ENCODE measurements around the gene PEAK1.
"Not testable (repeated sequence)": the region's sequence is repeated elsewhere in the genome, so short reads cannot be mapped to it uniquely, and the experiment has no call there.

Gene PEAK1

GRCh38 chr15:77180270-77180669 is 239.6 kb downstream of the PEAK1 start:
- no peaks in the 10 kb centered on the region for H3K4me1 ChIP-seq (ENCODE audit: insufficient read depth, low read length)

GRCh38 chr15:77179541-77179998 is 240.3 kb downstream of the PEAK1 start:
- Histone ChIP-seq H3K9me3 (ENCODE audit: low read length) (no peaks in the 10 kb centered on the region), H3K36me3 (ENCODE audit: insufficient read depth, low read length) (no peaks in the 10 kb centered on the region), H3K9ac (ENCODE audit: low read length) (no peak overlapping the region), H3K4me1 (ENCODE audit: insufficient read depth, low read length) (no peaks in the 10 kb centered on the region), H3K27ac (ENCODE audit: low read depth, low read length) (no peak overlapping the region), H3K27me3 (ENCODE audit: control insufficient read depth in 1 of 2, insufficient read depth in 2 of 2, low read length in 2 of 2) (no peaks in the 10 kb centered on the region), H3K4me3 (ENCODE audit: low read depth in 1 of 2, low read length in 2 of 2) (no peak overlapping the region)

More at GRCh38 chr15:77180270-77180669, 239.6 kb downstream of the PEAK1 start:
- Histone ChIP-seq H3K9ac (ENCODE audit: low read length) (no peak overlapping the region), H3K36me3 (ENCODE audit: insufficient read depth, low read length) (no peaks in the 10 kb centered on the region), H3K27me3 (ENCODE audit: control insufficient read depth in 1 of 2, insufficient read depth in 2 of 2, low read length in 2 of 2) (no peaks in the 10 kb centered on the region), H3K9me3 (ENCODE audit: low read length) (no peaks in the 10 kb centered on the region), H3K4me3 (ENCODE audit: low read depth in 1 of 2, low read length in 2 of 2) (no peak overlapping the region), H3K27ac (ENCODE audit: low read depth, low read length) (no peak overlapping the region)

- no peaks in the 10 kb centered on the region for H3K36me3 ChIP-seq (ENCODE audit: insufficient read depth, low read length)
- H3K27ac ChIP-seq (ENCODE audit: low read depth, low read length): no peak overlapping the region
- no peak overlapping the region for H3K9ac ChIP-seq (ENCODE audit: low read length)
- no peak overlapping the region for H3K4me3 ChIP-seq (ENCODE audit: low read depth in 1 of 2, low read length in 2 of 2)
- no peaks in the 10 kb centered on the region for H3K4me1 ChIP-seq (ENCODE audit: insufficient read depth, low read length)
- H3K9me3 ChIP-seq (ENCODE audit: low read length): no peaks in the 10 kb centered on the region
- H3K27me3 ChIP-seq (ENCODE audit: control insufficient read depth in 1 of 2, insufficient read depth in 2 of 2, low read length in 2 of 2): no peaks in the 10 kb centered on the region
These were observed 241.5 kb downstream of the PEAK1 start for GRCh38 chr15:77178411-77178810.

DNA sequence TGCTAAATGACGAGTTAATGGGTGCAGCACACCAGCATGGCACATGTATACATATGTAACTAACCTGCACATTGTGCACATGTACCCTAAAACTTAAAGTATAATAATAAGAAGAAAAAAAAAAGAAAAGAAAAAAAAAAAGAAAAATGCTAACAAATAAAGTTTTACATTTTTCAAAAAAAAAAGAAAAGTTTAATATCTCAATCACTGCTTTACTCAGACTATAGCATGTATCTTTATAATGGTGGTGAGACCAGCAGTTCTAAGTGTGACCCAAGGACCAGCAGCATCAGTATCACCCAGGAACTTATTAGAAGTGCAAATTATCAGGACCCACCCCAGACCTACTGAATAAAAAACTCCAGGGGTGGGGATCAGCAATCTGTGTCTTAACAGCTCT is 243.8 kb downstream of the PEAK1 start:
- H3K4me3 ChIP-seq (ENCODE audit: low read depth in 1 of 2, low read length in 2 of 2); H3K36me3 ChIP-seq (ENCODE audit: insufficient read depth, low read length); H3K9me3 ChIP-seq (ENCODE audit: low read length); H3K4me1 ChIP-seq (ENCODE audit: insufficient read depth, low read length); H3K27ac ChIP-seq (ENCODE audit: low read depth, low read length); H3K27me3 ChIP-seq (ENCODE audit: control insufficient read depth in 1 of 2, insufficient read depth in 2 of 2, low read length in 2 of 2); H3K9ac ChIP-seq (ENCODE audit: low read length): not testable (repeated sequence)

- Histone ChIP-seq H3K4me3 (ENCODE audit: low read depth in 1 of 2, low read length in 2 of 2) (no peak overlapping the region), H3K27me3 (ENCODE audit: control insufficient read depth in 1 of 2, insufficient read depth in 2 of 2, low read length in 2 of 2) (no peaks in the 10 kb centered on the region), H3K36me3 (ENCODE audit: insufficient read depth, low read length) (no peaks in the 10 kb centered on the region), H3K9ac (ENCODE audit: low read length) (no peak overlapping the region), H3K4me1 (ENCODE audit: insufficient read depth, low read length) (no peaks in the 10 kb centered on the region), H3K27ac (ENCODE audit: low read depth, low read length) (no peak overlapping the region), H3K9me3 (ENCODE audit: low read length) (no peaks in the 10 kb centered on the region)
These were observed 246.4 kb downstream of the PEAK1 start for GRCh38 chr15:77173487-77173886.

DNA sequence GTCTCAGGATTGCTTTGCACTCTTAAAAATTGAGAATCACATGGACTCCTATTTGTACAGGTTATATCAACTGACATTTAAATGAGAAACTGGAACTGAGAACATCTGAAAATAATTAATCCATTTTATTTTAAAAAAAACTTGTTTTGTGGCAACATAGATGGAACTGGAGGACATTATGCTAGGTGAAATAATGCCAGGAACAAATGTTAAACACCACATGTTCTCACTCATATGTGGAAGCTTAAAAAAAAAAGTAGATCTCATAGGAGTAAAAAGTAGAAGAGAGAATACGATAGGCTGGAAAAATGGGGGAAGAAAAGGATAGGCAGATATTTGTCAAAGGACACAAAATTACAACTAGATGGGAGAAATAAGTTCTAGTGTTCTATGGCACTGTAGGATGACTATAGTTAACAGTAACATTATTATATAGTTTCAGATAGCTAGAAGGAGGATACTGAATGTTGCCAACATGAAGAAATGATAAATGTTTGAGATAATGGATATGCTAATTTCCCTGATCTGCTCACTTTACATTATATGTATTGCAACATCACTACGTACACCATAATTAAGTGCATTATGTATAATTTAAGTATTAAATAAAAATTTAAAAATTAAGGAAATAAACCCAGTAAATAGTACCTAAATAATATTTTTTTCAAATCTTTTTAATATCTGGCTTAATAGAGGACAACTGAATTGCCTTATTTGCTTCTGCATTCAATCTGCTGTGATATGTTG is 248.5 kb downstream of the PEAK1 start:
- H3K36me3 ChIP-seq (ENCODE audit: insufficient read depth, low read length): no peaks in the 10 kb centered on the region
- no peak overlapping the region for H3K4me3 ChIP-seq (ENCODE audit: low read depth in 1 of 2, low read length in 2 of 2)
- H3K27me3 ChIP-seq (ENCODE audit: control insufficient read depth in 1 of 2, insufficient read depth in 2 of 2, low read length in 2 of 2): no peaks in the 10 kb centered on the region
- H3K27ac ChIP-seq (ENCODE audit: low read depth, low read length): no peak overlapping the region
- no peak overlapping the region for H3K9ac ChIP-seq (ENCODE audit: low read length)
- no peaks in the 10 kb centered on the region for H3K9me3 ChIP-seq (ENCODE audit: low read length)
- no peaks in the 10 kb centered on the region for H3K4me1 ChIP-seq (ENCODE audit: insufficient read depth, low read length)

DNA sequence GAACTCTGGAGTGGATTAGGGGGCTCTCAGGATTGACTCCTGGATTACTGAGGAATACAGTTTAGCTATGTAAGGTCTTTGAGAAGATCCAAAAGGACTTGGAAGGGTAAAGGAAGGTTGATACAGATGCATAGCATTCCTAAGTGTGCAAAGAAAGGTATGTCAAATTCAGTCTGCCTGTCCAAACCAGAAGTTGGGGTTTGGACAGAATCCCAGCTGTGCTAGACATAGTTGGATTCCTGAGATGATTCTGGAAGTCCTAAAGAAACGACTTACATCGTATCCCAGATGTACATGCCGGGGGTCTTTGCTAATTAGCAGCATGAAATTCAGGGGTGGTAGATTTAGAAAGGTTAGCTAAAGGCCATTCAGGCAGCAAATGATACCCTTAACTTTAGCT is 251.3 kb downstream of the PEAK1 start:
- no peaks in the 10 kb centered on the region for H3K4me1 ChIP-seq (ENCODE audit: insufficient read depth, low read length)
- H3K36me3 ChIP-seq (ENCODE audit: insufficient read depth, low read length): no peaks in the 10 kb centered on the region
- no peak overlapping the region for H3K4me3 ChIP-seq (ENCODE audit: low read depth in 1 of 2, low read length in 2 of 2)
- H3K27me3 ChIP-seq (ENCODE audit: control insufficient read depth in 1 of 2, insufficient read depth in 2 of 2, low read length in 2 of 2): no peaks in the 10 kb centered on the region
- no peak overlapping the region for H3K9ac ChIP-seq (ENCODE audit: low read length)
- H3K27ac ChIP-seq (ENCODE audit: low read depth, low read length): no peak overlapping the region
- H3K9me3 ChIP-seq (ENCODE audit: low read length): no peaks in the 10 kb centered on the region

DNA sequence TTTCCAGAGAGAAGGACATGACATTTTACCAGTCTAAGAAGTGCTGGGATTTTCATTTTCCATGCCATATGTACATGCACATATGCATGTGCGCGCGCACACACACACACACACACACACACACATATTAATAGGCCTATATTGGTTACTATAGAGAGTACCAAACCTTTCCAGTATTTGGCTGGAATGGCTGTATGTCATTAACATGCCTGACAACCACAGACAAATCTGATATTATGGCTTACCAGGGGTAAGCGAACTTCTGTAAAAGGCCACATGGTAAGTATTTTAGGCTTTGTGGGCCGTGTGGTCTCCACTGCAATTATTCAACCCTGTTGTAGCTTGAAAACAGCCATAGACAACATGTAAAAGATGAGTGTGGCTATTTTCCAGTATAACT is 251.8 kb downstream of the PEAK1 start:
- H3K27ac ChIP-seq (ENCODE audit: low read depth, low read length): no peak overlapping the region
- H3K9ac ChIP-seq (ENCODE audit: low read length): no peak overlapping the region
- no peaks in the 10 kb centered on the region for H3K27me3 ChIP-seq (ENCODE audit: control insufficient read depth in 1 of 2, insufficient read depth in 2 of 2, low read length in 2 of 2)
- H3K36me3 ChIP-seq (ENCODE audit: insufficient read depth, low read length): no peaks in the 10 kb centered on the region
- no peaks in the 10 kb centered on the region for H3K9me3 ChIP-seq (ENCODE audit: low read length)
- H3K4me3 ChIP-seq (ENCODE audit: low read depth in 1 of 2, low read length in 2 of 2): no peak overlapping the region
- H3K4me1 ChIP-seq (ENCODE audit: insufficient read depth, low read length): no peaks in the 10 kb centered on the region

DNA sequence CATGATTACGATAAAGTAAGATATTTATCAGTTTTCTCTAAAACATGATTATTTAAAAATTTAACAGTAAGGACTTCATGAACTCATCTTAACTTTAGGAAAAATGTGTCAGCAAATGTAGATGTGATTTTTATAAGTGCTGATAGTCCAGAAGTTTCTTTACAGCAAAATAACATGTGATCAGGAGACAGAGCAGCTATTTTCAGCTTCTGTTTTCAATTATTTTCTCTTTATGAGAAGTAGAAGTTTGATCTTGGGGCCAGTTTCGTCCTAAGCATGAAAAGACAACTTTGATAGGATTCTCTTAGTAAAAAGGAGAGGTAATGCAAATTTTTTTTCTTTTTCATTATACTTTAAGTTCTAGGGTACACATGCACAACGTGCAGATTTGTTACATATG is 252.5 kb downstream of the PEAK1 start:
- H3K4me1 ChIP-seq (ENCODE audit: insufficient read depth, low read length): no peaks in the 10 kb centered on the region
- no peak overlapping the region for H3K4me3 ChIP-seq (ENCODE audit: low read depth in 1 of 2, low read length in 2 of 2)
- no peaks in the 10 kb centered on the region for H3K27me3 ChIP-seq (ENCODE audit: control insufficient read depth in 1 of 2, insufficient read depth in 2 of 2, low read length in 2 of 2)
- no peaks in the 10 kb centered on the region for H3K9me3 ChIP-seq (ENCODE audit: low read length)
- H3K27ac ChIP-seq (ENCODE audit: low read depth, low read length): no peak overlapping the region
- H3K36me3 ChIP-seq (ENCODE audit: insufficient read depth, low read length): no peaks in the 10 kb centered on the region
- H3K9ac ChIP-seq (ENCODE audit: low read length): no peak overlapping the region

DNA sequence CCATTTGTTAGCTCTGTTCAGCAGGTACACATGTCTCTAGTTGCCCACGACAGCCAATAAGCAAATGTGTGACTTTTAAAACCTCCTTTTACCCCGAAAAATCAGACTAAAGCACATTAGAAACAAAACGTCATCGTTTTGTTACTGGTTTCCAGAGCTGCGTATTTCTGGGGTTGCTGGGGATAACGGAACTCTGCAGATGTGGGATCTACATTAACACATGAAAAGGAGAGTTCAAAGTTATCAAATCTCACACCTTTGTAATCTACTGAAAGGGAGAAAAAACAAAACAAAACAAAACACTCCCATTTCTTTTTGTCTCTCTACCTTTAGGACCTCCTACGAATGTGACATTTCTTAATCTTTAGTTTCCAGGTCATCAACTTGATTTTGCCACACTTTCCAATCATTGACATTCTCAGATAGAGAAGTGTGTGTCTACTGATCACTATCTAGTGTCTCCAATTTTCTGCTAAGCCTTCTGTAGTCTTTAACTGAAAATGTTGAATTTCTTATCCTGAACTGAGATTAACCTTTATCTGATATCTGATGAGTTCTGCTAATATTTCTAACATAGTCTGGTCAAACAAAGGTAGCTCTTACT is 256.0 kb downstream of the PEAK1 start:
- H3K27me3 ChIP-seq (ENCODE audit: control insufficient read depth in 1 of 2, insufficient read depth in 2 of 2, low read length in 2 of 2): no peaks in the 10 kb centered on the region
- no peaks in the 10 kb centered on the region for H3K36me3 ChIP-seq (ENCODE audit: insufficient read depth, low read length)
- no peak overlapping the region for H3K4me3 ChIP-seq (ENCODE audit: low read depth in 1 of 2, low read length in 2 of 2)
- no peaks in the 10 kb centered on the region for H3K4me1 ChIP-seq (ENCODE audit: insufficient read depth, low read length)
- no peak overlapping the region for H3K27ac ChIP-seq (ENCODE audit: low read depth, low read length)
- no peaks in the 10 kb centered on the region for H3K9me3 ChIP-seq (ENCODE audit: low read length)
- no peak overlapping the region for H3K9ac ChIP-seq (ENCODE audit: low read length)

GRCh38 chr15:77162872-77163633 is 256.9 kb downstream of the PEAK1 start:
- Histone ChIP-seq H3K4me3 (ENCODE audit: low read depth in 1 of 2, low read length in 2 of 2) (no peak overlapping the region), H3K9me3 (ENCODE audit: low read length) (no peaks in the 10 kb centered on the region), H3K27ac (ENCODE audit: low read depth, low read length) (no peak overlapping the region), H3K36me3 (ENCODE audit: insufficient read depth, low read length) (peaks cover 3% of the 10 kb centered on the region), H3K9ac (ENCODE audit: low read length) (no peak overlapping the region), H3K4me1 (ENCODE audit: insufficient read depth, low read length) (no peaks in the 10 kb centered on the region), H3K27me3 (ENCODE audit: control insufficient read depth in 1 of 2, insufficient read depth in 2 of 2, low read length in 2 of 2) (no peaks in the 10 kb centered on the region)
